ENCODE data around the gene RTL10. TPM values are rescaled to one million over a fixed set of nuclear protein-coding genes. Genes with fewer than 3 reads are reported as not detected.

RTL10 gene
- total and polyA plus RNA-seq, 2 of the 8 experiments (the other 6 are each of a cell fraction or from before 2014, with no cell fraction given), result 11.5 to 18.8 TPM

GRCh38 chr22:19843107-19843856 lies 11.4 kb downstream of the RTL10 start (continued):
- TF ChIP-seq RNF2 (IDR thresholded peaks at IDR 0.05; ENCODE audit: borderline replicate concordance, low read depth, low read length, missing control alignments, poor library complexity, severe bottlenecking) (no peak), SIX5 (IDR thresholded peaks at IDR 0.05; ENCODE audit: low read depth, low read length) (no peak), MAFK (IDR thresholded peaks at IDR 0.05; ENCODE audit: low read depth, low read length) (no peak), RAD21 (IDR thresholded peaks at IDR 0.05 in 1 of 2, conservative IDR thresholded peaks at IDR 0.05 in 1 of 2; ENCODE audit: low read depth in 2 of 2, low read length in 2 of 2) (no peak), BRCA1 (IDR thresholded peaks at IDR 0.05; ENCODE audit: low read depth, low read length) (no peak), POLR2A (IDR thresholded peaks at IDR 0.05; ENCODE audit: control extremely low read depth in 1 of 2, low read depth in 2 of 2, low read length in 2 of 2) (no peak), CEBPB (IDR thresholded peaks at IDR 0.05; ENCODE audit: low read depth, low read length) (no peak), NRF1 (IDR thresholded peaks at IDR 0.05; ENCODE audit: low read depth, low read length) (no peak), KDM5A (IDR thresholded peaks at IDR 0.05; ENCODE audit: low read length) (no peak), PHF8 (conservative IDR thresholded peaks at IDR 0.05; ENCODE audit: low read depth, low read length) (no peak)
- TF ChIP-seq, protein P1, sequence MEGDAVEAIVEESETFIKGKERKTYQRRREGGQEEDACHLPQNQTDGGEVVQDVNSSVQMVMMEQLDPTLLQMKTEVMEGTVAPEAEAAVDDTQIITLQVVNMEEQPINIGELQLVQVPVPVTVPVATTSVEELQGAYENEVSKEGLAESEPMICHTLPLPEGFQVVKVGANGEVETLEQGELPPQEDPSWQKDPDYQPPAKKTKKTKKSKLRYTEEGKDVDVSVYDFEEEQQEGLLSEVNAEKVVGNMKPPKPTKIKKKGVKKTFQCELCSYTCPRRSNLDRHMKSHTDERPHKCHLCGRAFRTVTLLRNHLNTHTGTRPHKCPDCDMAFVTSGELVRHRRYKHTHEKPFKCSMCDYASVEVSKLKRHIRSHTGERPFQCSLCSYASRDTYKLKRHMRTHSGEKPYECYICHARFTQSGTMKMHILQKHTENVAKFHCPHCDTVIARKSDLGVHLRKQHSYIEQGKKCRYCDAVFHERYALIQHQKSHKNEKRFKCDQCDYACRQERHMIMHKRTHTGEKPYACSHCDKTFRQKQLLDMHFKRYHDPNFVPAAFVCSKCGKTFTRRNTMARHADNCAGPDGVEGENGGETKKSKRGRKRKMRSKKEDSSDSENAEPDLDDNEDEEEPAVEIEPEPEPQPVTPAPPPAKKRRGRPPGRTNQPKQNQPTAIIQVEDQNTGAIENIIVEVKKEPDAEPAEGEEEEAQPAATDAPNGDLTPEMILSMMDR (IDR thresholded peaks at IDR 0.05; ENCODE audit: control extremely low read depth in 1 of 3, insufficient read depth in 1 of 3, low read depth in 1 of 3, low read length in 3 of 3), result no peak
